T1000 (cell line): ENCODE measurements around the gene S100A8.
A peak's percentile ranks its signal among the peaks of the same experiment; 100 is the strongest.

ENCODE experiments used
- DNase-seq: peaks from one replicate; lab custom pipeline; 2025; ENCODE audit warnings: mixed read lengths; lab: John Stamatoyannopoulos, UW

Gene S100A8

DNA sequence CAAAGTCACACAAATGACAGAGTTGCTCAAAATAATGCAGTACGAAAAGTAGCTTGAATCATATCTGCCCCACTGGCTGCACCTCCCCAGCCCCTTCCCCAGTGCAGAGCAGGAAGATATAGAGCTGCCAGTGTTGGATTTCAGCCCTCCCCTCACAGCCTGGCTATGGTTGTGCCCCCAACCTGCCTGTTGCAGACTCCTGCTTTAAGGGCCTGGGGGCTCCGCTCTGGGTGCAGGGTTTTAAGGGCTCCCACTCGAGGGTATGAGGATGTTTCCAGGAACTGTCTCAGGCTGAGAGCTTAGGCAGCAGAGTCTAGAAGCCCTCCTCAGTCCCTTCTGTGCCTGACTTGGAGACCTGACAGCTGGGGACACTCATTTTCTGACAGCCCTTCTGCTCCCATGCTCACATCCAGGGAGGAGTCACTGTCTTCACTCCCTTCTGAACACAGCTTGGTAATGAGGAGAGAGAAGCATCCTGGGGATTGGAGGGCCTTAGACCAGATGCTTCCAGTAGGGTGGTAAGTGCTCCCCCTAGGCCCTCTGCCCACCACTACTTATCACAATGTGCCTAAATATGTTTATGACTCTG, 28.6 kb downstream of the S100A8 start:
- no peak for DNase-seq

DNA sequence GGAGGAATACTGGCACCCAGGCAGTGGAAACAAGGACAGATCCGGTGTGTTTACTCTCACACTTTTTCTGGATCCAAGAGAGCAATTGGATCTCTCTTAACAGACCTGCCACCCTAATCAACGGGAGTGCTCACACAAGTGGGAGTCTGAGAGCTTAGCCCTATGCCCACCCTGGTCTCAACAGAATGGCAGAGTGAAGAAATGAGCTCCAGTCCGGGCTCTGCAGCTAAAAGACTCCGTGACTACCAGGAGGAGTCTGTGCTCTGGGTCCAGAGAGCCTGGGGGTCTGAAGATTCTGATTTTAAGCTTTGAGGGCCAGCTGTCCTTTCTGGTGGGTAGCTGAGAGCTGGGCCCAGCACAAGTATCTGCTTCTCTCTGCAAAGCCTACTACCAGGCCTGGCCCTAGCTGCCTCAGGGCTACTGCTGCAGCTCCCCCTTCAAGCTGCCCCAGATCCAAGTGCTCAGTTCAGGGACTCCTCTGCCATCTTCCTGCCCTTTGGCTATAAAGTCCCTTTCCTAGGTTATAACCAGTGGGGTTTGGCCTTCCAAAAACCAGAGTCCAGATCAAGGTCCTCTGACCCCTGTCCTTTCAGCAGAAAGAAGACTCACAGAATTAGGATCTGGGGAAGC, 29.3 kb downstream of the S100A8 start:
- DNase-seq: no peak

DNA sequence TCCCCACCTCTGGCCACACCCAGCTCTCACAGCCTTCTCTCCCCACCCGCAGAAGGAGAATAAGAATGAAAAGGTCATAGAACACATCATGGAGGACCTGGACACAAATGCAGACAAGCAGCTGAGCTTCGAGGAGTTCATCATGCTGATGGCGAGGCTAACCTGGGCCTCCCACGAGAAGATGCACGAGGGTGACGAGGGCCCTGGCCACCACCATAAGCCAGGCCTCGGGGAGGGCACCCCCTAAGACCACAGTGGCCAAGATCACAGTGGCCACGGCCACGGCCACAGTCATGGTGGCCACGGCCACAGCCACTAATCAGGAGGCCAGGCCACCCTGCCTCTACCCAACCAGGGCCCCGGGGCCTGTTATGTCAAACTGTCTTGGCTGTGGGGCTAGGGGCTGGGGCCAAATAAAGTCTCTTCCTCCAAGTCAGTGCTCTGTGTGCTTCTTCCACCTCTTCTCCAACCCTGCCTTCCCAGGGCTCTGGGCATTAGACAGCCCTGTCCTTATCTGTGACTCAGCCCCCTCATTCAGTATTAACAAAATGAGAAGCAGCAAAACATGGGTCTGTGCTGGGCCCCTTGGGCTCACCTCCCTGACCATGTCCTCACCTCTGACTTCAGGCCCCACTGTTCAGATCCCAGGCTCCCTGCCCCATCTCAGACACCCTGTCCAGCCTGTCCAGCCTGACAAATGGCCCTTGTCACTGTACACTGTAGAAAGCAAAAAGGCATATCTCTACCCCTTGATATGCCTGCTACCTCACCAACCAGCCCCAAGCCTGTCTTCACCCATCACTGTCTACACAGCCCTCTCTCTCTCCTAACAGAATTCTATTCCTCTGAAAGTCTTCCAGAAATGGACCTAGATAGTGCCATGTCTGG, 30.0 kb downstream of the S100A8 start:
- no peak for DNase-seq

DNA sequence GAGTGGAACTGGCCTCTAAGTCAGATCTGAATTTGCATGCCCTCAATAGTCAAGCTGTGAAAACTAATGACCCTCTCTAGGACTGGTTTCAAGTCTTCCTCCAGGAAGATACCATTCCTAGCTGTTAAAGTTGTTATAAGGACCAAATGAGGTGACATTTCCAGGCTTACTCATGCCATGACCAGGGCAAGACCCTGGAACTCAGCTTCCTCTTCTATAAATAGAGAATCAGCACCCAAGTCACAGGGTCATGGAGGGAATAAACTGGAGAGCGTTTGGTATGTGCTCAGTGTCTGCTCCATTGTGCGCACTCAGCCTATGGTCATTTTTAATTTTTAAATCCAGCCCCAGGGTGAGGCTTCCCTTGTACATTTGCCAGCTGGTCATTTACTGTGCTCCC, 30.7 kb downstream of the S100A8 start:
- DNase-seq: no peak

DNA sequence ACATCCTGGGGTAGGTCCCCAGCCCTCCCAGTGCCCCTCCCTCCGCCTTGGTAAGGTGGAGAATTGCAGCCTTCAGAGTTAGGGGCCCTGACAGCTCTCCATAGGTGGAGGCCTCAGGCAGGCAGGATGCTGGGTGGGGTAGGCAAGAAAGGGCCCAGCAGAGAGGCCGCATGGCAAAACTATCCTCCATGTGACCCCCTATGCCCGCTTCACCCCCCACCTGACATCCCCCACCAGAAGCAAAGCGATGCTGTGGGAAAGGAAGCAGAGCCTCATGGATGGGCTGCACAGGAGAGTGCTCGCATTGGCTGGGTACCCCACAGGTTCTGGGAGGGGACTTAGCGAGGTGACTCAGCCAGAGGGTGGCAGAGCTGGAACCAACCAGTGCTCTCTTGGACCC, 31.6 kb downstream of the S100A8 start:
- DNase-seq: no peak

DNA sequence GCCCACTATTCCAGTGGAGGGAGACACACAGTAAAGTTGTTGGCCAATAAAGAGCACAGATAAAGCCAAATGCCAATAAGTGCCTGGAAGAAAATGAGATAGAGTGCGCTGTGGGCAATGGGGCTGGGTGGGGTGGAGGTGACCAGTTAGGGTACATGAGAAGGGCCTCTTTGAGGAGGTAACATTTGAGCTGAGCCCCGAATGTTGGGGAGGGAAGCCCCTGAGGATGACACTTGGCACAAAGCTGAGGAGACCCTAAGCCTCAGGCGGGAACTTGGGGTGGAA, 32.2 kb downstream of the S100A8 start:
- no peak for DNase-seq

DNA sequence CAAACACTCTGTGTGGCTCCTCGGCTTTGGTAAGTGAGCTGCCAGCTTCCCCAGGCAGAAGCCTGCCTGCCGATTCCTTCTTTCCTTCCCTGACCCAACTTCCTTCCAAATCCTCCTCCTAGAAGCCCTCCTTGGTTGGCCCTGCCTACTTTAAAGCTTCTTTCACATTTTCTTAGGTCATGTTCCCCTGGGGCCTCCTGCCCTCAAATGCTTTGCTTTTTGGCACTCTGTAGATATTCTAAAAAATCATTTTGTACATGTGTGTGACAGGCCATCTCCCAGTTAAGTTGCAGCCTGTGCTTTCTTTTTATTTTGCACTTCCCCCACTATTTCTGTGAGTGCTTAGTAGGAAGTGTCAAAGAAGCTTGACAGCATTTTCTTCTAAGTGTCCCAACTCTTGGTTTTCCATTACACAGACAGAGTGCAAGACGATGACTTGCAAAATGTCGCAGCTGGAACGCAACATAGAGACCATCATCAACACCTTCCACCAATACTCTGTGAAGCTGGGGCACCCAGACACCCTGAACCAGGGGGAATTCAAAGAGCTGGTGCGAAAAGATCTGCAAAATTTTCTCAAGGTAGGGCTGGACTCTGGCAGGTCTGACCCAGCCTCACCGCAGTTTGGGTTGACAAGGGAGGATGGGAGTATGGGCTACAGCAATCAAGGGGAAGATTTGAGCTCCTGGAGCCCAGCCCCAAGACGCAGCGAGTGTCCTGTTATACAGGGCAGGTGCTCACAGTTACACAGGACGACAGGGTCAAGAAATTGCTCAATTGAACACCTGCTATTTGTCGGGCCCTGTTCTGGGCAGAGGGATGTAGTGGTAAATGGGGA, 32.8 kb downstream of the S100A8 start, which contains the start of gene S100A9:
S100A9 (plus strand) TSS at position 2 of the 838 bp plus-strand sequence; CDS start at position 432, 430 bp downstream.
- DNase-seq: no peak

DNA sequence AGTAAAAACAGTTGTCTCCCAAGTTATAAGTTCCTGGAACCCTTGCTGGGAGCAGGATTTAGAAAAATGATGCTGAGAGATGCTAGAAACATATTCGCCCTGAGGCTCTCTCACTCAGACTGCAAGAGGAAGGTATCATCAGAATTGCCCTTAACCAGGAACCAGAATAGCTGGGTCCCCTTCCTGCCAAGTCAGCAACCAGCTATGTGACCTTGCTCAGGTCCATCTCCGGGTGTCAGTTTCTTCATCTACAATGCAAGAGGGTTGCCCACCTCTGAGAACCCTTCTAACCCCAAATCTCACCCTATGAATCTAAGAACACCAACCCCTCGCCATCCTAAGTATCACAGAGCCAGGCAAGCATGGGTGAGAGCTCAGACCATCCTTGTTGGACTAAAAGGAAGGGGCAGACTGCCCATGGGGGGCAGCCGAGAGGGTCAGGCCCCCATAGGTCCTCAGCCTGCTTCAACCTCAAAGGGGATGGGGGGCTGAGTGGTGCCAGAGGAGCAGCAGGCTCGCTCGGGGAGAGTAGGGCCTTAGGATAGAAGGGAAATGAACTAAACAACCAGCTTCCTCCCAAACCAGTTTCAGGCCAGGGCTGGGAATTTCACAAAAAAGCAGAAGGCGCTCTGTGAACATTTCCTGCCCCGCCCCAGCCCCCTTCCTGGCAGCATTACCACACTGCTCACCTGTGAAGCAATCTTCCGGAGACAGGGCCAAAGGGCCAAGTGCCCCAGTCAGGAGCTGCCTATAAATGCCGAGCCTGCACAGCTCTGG, 33.6 kb downstream of the S100A8 start:
- no peak for DNase-seq

DNA sequence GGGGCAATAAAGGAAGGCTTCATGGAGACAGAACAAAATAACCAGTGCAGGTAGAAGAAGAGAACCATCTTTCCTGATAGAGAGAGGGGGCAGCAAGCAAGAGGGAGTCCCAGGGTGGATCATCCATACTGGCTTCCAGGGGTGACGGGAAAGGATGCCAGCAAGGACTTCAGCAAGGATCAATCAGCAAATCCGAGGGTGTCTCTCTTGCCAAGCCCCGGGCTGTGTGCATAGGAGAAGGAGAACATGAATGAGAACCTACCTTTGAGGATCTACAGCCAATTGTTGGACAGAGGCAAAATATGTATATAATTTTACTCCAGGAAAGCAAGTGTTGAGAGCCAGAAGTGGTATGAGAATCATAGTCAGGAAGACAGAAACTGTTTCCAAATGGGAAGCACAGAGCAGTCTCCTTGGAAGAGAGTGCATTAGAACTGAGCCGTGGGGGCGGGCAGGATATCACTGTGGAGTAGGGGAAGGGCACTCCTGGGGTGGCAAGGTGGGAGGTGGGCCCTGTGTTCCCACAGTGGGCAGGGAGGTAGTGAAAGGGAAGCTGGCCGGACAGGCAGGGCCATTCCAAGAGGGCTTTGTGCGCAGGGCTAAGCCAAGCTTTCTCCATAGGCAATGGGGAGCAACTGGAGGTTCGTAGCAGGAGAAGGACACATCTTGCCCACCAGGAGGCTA, 34.3 kb downstream of the S100A8 start:
- no peak for DNase-seq

DNA sequence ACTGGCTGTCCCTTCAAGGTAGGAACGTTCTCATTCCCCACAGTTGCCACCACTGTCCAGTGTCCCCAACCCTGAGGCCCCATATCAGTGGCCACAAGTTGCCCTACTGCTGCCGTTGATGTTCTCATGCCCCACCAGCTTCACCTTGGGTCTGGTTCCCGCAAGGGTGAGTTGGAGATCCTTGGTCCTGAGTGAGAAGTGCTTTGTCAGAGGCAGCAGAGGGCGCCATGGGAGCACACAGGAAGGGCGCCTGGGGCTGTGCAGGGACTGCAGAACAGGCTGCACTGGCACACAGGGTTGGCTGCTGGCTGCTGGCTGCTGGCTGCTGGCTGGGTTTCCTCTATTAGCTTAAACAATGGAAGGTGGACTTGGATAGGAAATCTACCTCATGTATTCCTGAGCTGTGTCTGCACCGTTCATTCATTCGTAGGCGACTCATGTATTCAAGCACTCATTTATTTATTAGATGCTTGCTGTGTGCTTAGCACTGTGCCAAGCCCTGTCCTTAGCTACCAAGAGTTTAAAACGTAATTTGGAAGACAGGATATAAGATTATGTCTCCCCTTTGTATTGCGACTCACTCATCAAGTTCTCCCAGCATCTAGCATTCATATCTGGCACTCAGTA, 35.3 kb downstream of the S100A8 start:
- DNase-seq: peak; percentile 10

DNA sequence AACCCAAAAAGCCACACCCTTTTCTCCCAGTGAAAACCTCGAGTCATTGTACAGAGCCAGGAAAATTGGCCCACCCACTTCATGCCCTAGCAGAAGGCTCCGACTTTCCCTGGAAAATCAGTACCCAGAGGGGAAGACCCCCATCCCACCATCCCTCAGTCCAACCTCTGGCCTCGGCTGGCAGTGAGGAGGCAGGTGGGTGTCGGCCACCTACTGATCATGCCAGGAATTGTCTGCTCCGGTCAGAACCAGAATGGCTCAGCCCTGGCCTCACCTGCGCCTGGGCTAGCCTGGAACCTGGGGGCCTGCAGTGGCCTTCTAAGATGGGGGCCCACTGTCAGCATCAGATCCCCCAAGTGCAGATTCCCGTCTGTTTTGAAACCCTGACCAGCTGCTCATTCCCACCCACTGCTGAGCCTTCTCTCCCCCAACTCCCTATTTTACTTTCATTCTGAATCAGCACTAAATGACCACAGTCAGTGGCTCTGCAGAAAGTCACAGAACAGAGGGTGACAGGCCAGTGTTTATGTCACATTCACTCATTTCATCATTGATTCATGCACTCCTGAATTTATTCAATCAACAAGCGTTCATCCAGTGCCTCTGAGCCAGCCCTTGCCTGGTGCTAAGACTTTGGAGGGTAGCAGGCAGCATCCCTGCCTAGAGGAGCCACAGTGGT, 36.2 kb downstream of the S100A8 start:
- DNase-seq: no peak

DNA sequence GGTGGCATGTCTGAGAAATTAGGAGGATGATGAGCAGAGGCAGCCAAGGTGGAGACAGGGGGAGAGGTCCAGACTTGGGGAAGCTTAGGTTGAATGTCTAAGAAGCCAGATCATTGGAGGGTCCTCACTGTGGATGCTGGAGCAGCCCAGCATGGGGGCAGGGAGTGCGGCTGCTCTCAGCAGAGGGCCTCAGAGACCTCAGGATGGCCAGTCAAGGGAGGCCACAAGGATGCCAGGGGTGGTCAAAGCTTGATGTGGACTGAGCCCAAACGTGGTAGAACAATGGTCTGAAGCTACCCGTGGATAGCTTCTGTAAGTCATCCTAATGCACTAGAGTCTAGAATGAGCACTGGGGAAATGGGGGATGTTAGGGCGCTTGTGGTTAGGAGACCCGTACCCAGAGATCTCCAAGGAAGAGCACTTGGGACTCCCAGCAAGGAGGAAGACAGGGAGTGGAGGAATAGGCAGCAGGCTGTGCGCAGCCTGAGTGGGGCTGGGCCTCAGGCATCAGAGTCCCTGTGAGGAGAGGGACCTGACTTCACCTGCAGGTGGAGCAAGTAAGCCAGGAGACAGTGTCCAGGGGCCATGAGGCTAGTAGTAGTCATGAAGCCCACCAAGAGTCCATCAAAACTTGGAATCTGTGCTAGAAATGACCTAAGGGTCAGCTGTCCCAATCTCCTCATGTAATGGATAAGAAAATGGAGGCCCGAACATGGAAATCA, 37.5 kb downstream of the S100A8 start:
- DNase-seq: no peak

DNA sequence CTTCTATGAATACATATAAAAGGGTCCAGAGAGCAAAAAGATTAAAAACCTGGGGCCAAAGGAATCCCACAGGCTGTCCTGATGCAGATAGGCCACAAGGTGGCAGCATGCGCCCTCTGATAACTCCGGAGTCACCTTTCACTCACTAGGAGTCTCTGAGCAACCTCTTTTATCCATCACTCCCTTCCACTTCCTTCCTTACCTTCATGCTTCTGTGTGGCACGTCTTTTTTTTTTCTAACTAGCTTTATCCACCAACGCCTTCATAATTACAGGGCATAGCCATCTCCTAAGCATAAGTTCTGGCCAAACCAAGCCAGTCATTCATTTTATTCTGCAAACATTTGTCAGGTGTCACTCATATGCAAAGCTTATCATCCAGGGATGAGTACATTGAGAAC, 38.4 kb downstream of the S100A8 start:
- peak; percentile 37 for DNase-seq

DNA sequence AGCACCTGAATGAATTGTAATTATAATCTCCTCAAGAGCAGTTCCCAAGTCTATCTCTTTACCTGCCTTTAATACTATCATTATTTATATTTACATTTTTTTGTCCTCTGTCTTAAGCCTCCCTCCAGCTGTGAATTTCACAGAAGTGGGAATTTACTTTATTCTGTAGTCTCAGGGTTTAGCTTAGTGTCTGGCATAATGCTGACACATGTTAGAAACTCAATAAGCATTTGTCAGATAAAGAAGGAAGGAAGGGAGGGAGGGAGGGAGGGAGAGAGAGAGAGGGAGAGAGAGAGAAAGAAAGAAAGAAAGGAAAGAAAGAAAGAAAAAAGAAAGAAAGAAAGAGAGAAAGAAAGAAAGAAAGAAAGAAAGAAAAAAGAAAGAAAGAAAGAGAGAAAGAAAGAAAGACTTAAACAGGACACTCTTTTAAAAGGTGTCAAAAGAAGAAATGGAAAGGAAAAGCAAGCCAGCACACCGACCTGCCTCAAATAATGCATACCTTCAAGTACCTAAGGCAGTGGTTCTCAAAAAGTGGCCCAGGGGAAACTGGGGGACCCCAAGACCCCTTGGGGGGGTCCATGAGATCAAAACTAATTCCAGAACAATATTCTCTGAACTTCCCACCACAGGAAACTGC, 40.4 kb downstream of the S100A8 start:
- no peak for DNase-seq

DNA sequence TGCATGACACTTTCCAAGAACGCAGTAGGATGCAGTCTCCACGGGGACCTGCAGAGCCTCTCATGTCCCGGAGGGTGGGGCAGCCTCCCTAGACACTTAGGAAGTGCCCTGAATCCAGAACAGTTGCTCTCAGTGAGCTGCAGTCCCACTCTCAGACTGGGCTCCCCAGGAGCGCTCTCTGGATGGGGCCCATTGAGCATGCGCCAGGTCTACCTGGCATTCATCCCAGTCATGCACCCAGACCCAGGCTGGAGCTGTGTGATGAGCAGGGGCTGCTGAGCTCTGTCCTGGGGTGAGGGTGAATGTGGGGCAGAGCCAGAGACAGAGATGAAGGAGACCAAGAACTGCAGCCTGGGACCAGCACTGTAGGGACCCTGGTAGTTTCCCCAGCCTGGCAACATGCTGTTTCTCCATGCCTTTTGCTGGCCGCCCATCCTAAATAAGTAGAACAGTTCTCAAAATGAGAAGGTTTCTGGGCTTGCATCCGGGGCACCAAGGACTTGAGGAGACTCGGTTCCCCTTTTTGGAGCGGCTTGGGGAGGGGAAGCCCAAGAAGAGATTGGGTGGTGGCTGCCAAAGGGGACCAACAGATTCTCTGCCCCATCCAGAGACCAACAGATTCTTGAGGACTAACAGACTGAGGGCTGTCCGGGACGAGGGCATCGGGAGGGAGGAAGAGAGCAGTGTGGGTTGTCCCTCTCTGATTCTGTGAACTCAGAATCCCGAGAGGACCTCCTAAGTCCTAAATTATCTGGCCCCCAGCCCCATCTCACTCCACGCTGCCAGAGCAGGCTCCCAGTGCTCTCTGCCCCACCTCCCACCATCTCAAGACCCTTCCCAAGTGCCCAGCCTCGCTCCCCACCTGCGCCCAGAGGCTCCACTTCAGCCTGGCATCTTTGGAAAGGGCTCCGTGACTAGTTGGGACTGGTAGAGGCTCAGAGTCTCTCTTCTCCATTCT, 41.2 kb downstream of the S100A8 start:
- no peak for DNase-seq

DNA sequence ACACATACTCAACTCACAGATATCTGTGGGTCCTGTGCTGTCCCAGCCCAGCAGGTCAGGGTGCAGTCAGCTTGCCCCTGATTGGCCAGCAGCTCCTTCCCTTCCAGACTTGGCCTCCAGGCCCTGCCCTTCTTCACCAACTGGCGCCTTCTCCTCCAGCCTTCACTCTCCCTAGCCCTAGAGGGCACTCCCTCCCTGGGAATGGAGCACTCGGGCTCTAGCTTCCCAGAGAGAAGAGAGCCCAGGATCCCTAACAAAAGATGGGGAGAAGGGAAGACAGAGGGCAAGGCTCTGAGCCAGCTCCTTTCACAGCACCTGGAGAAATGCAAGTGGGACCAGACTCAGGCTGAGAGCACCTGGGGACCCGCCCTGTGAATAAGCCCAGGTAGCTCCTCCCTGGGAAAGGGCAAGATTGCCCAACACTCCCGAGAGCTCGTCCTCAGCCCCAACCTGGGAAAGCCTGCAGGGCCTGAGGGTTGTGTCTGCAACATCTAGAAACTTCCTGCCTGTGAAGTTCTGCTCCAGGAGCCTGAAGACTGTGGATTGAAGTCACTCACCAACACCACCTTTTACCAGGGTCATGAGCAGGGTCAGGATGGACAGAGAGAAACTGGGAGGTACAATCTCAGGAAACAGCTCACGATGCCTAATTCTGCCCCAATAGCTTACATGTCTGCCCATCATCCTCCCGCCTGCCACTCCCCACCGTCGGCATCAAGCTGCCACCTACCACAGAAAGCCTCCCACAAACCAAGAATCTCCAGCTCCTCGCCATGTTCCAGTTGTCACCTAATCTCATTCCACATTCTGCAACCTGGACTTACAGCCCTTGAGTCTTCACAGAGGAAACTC, 42.1 kb downstream of the S100A8 start, which contains the start of gene PGLYRP4:
PGLYRP4 (minus strand) TSS at position 331 of the 852 bp plus-strand sequence. CDS start 909 bp downstream, outside the sequence.
- no peak for DNase-seq
